Measurements from ENCODE around the gene ZFPM1. TPM values are rescaled to one million over a fixed set of nuclear protein-coding genes. Genes with fewer than 3 reads are reported as not detected.

The ZFPM1 gene
- total RNA-seq, 3 donors from 2014 or later (not counting 1 experiment from before 2014, with no cell fraction given) = 56.3 to 71.0 (median 64.6) TPM

DNA sequence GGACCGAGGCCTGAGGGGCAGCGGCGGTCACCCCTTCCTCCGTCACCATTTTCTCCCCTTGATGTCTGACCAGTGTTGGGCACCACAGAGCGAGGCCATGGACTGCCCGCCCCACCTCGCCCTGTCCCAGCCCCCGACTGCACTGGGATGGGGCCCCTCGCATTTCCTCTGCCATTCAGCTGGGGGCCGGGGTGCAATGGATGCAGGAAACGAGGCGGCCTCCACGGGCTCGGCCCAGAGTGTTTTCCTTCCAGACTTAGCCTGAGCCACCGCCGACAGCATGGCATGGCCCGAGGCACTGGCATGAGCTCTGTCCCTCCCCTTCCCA lies 72.5 kb downstream of the ZFPM1 start:
- Mint-ChIP-seq H3K4me1 (peaks cover 8 to 39% of the 10 kb centered on the region in 2 donors), H3K36me3 (no peaks in the 10 kb centered on the region), H3K27ac (peak overlapping the region; percentile 60 to 78), H3K27me3 (ENCODE audit: low read depth in 2 of 2) (no peaks in the 10 kb centered on the region), H3K4me3 (no peak overlapping the region), H3K9me3 (no peaks in the 10 kb centered on the region)
- no peak overlapping the region for H3K4me3 ChIP-seq (ENCODE audit: low read length)
- peaks cover 48% of the 10 kb centered on the region for H3K4me1 ChIP-seq (ENCODE audit: control insufficient read depth, insufficient read depth, low read length)
- TF ChIP-seq, protein P1, sequence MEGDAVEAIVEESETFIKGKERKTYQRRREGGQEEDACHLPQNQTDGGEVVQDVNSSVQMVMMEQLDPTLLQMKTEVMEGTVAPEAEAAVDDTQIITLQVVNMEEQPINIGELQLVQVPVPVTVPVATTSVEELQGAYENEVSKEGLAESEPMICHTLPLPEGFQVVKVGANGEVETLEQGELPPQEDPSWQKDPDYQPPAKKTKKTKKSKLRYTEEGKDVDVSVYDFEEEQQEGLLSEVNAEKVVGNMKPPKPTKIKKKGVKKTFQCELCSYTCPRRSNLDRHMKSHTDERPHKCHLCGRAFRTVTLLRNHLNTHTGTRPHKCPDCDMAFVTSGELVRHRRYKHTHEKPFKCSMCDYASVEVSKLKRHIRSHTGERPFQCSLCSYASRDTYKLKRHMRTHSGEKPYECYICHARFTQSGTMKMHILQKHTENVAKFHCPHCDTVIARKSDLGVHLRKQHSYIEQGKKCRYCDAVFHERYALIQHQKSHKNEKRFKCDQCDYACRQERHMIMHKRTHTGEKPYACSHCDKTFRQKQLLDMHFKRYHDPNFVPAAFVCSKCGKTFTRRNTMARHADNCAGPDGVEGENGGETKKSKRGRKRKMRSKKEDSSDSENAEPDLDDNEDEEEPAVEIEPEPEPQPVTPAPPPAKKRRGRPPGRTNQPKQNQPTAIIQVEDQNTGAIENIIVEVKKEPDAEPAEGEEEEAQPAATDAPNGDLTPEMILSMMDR (IDR thresholded peaks at IDR 0.05) = no peak
- no peak for DNase-seq
- intact Hi-C loops (cut with micrococcal nuclease) = no loop called here
- H3K9me3 ChIP-seq (ENCODE audit: control insufficient read depth, insufficient read depth, low read length) = no peaks in the 10 kb centered on the region
- H3K27me3 ChIP-seq (ENCODE audit: control insufficient read depth, insufficient read depth, low read length) = no peaks in the 10 kb centered on the region
- ATAC-seq = no peak
- H3K27ac ChIP-seq (ENCODE audit: low read length) = no peak overlapping the region
- peaks cover 28% of the 10 kb centered on the region for H3K36me3 ChIP-seq (ENCODE audit: control insufficient read depth, insufficient read depth, low read length)
- WGBS (ENCODE audit: insufficient coverage) = 64% methylated on average over 17 of the region's 17 CpGs

DNA sequence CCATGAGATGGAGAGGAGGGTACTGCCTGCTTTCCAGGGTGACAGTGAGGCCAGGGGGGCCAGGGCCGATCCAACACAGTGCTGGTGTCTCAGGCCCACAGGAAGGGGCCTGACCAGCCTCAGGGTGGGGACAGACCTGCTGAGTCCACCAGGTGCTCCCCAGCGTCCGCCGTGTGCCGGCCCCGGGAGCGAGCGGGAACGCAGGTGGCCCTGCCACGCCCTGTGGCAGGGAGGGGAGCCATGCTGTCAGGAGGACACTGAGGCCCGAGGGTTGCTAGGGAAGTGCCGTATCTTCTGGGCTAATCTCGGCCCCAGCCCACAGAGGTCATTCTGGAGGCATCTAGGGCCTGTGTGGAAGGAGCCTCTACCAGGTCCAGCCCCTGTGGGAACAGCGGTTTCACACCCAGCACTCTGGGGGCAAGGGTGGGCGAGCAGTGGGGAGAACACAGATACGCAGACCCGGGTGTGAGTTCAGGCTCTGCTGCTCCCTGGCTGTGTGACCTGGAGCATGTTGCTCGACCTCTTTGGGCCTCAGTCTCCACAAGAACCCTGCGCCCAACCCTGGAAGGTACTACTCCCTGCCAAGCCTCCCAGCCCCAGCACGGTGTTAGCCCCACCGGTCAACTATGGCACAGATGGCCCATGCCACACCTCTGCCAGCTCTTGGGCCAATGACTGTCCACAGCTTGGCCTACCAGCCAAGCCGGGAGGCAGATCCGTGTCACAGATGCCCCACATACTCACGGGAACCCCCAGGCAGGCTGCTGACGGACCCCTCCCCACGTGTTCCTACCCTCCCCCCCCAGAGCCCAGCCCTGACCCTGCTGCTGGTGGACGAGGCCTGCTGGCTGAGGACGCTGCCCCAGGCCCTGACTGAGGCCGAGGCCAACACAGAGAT lies 73.2 kb downstream of the ZFPM1 start:
- Mint-ChIP-seq H3K36me3 (no peaks in the 10 kb centered on the region), H3K27ac (peak overlapping the region; percentile 60 to 78), H3K9me3 (no peaks in the 10 kb centered on the region), H3K27me3 (ENCODE audit: low read depth in 2 of 2) (no peaks in the 10 kb centered on the region), H3K4me3 (peak overlapping the region; percentile 21), H3K4me1 (peaks cover 8 to 39% of the 10 kb centered on the region in 2 donors)
- peaks cover 32% of the 10 kb centered on the region for H3K36me3 ChIP-seq (ENCODE audit: control insufficient read depth, insufficient read depth, low read length)
- TF ChIP-seq, protein P1 (IDR thresholded peaks at IDR 0.05) = no peak
- H3K27ac ChIP-seq (ENCODE audit: low read length) = no peak overlapping the region
- intact Hi-C loops (cut with micrococcal nuclease) = no loop called here
- H3K4me3 ChIP-seq (ENCODE audit: low read length) = no peak overlapping the region
- DNase-seq (no peak), ATAC-seq (peak in 2 of 3 donors; percentile 23 to 26)
- no peaks in the 10 kb centered on the region for H3K9me3 ChIP-seq (ENCODE audit: control insufficient read depth, insufficient read depth, low read length)
- peaks cover 50% of the 10 kb centered on the region for H3K4me1 ChIP-seq (ENCODE audit: control insufficient read depth, insufficient read depth, low read length)
- no peaks in the 10 kb centered on the region for H3K27me3 ChIP-seq (ENCODE audit: control insufficient read depth, insufficient read depth, low read length)
- WGBS (ENCODE audit: insufficient coverage) = 62% methylated on average over 29 of the region's 29 CpGs

DNA sequence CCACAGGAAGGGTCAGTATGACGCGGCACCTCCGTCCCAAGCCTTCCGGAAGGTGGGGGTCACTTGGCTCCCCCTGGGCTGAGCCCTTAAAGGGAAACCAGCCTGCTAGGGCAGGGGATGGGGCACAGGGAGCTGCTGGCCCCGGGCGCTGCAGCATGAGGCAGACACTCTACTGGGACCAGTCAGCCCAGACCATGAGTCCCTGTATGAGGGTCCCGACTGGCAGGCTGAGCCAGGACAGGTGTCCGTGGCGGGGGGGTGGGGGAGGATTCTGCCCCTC lies 73.8 kb downstream of the ZFPM1 start:
- intact Hi-C loops (cut with micrococcal nuclease) = loop anchor here (1.0 kb wide), 1 partner anchor 84 kb away; no protein-coding TSS in a partner anchor
- H3K36me3 Mint-ChIP-seq = no peaks in the 10 kb centered on the region
- no peak for DNase-seq
- no peaks in the 10 kb centered on the region for H3K27me3 Mint-ChIP-seq (ENCODE audit: low read depth in 2 of 2)
- peaks cover 8 to 40% of the 10 kb centered on the region in 2 donors for H3K4me1 Mint-ChIP-seq
- H3K4me3 Mint-ChIP-seq = no peak overlapping the region
- peaks cover 34% of the 10 kb centered on the region for H3K36me3 ChIP-seq (ENCODE audit: control insufficient read depth, insufficient read depth, low read length)
- H3K9me3 Mint-ChIP-seq = no peaks in the 10 kb centered on the region
- no peak overlapping the region for H3K27ac ChIP-seq (ENCODE audit: low read length)
- H3K27me3 ChIP-seq (ENCODE audit: control insufficient read depth, insufficient read depth, low read length) = no peaks in the 10 kb centered on the region
- 91% methylated on average over 9 of the region's 9 CpGs for WGBS (ENCODE audit: insufficient coverage)
- H3K4me3 ChIP-seq (ENCODE audit: low read length) = no peak overlapping the region
- no peaks in the 10 kb centered on the region for H3K9me3 ChIP-seq (ENCODE audit: control insufficient read depth, insufficient read depth, low read length)
- TF ChIP-seq, protein P1 (IDR thresholded peaks at IDR 0.05) = no peak
- peaks cover 55% of the 10 kb centered on the region for H3K4me1 ChIP-seq (ENCODE audit: control insufficient read depth, insufficient read depth, low read length)
- ATAC-seq = no peak
- H3K27ac Mint-ChIP-seq = peak overlapping the region in 1 of 2 donors; percentile 78

All from natural killer cell (primary cell).